H9 (cell line): ENCODE data around the gene RNASET2. TPM values are rescaled to one million over a fixed set of nuclear protein-coding genes. Genes with fewer than 3 reads are reported as not detected.

ENCODE experiments used
- DNase-seq: peaks from one replicate; pipeline ENCODE4 v3.0.0-alpha.2; 2017
- H2AFZ ChIP-seq: one replicate; pipeline ENCODE4 v1.6.1; 2013; ENCODE audit warnings: mild to moderate bottlenecking, low read length, control low read depth, moderate library complexity
- H2AK5ac ChIP-seq: 2 replicates; pipeline ENCODE4 v1.6.1; 2013; ENCODE audit warnings: low read length, control low read depth, mixed read lengths; ENCODE audit not compliant: insufficient read length
- H2BK120ac ChIP-seq: one replicate; pipeline ENCODE4 v1.6.1; 2013; ENCODE audit warnings: low read depth, mild to moderate bottlenecking, low read length, control low read depth, inconsistent platforms; ENCODE audit not compliant: poor library complexity, severe bottlenecking
- H2BK12ac ChIP-seq: 2 replicates; pipeline ENCODE4 v1.6.1; 2013; ENCODE audit warnings: low read length, control low read depth, mixed read lengths, low read depth; ENCODE audit not compliant: insufficient read length
- H2BK15ac ChIP-seq: 2 replicates; pipeline ENCODE4 v1.6.1; 2013; ENCODE audit warnings: low read depth, low read length, control low read depth
- H2BK20ac ChIP-seq: one replicate; pipeline ENCODE4 v1.6.1; 2013; ENCODE audit warnings: low read depth, mild to moderate bottlenecking, low read length, control low read depth, inconsistent platforms; ENCODE audit not compliant: poor library complexity, severe bottlenecking
- H2BK5ac ChIP-seq: 2 replicates; pipeline ENCODE4 v1.6.1; 2013; ENCODE audit warnings: low read length, control low read depth, mixed read lengths; ENCODE audit not compliant: insufficient read length
- H3K14ac ChIP-seq: 2 replicates; pipeline ENCODE4 v1.6.1; 2013; ENCODE audit warnings: low read length, control low read depth; ENCODE audit not compliant: insufficient read depth
- H3K18ac ChIP-seq: 2 replicates; pipeline ENCODE4 v1.6.1; 2013; ENCODE audit warnings: low read depth, mild to moderate bottlenecking, mixed read lengths, low read length, control low read depth; ENCODE audit not compliant: insufficient read length
- H3K23ac ChIP-seq: 2 replicates; pipeline ENCODE4 v1.6.1; 2013; ENCODE audit warnings: low read length, control low read depth, mixed read lengths, low read depth; ENCODE audit not compliant: insufficient read length
- H3K23me2 ChIP-seq: 2 replicates; pipeline ENCODE4 v1.6.1; 2013; ENCODE audit warnings: low read depth, mild to moderate bottlenecking, mixed read lengths, low read length, control low read depth; ENCODE audit not compliant: insufficient read length, poor library complexity, severe bottlenecking
- H3K27ac ChIP-seq: 2 replicates; pipeline ENCODE4 v1.5.1; 2013; ENCODE audit warnings: low read length, control low read depth, mixed read lengths, low read depth; ENCODE audit not compliant: insufficient read length
- H3K27me3 ChIP-seq: 2 replicates; pipeline ENCODE4 v1.6.1; 2013; ENCODE audit warnings: low read length, control low read depth, inconsistent platforms; ENCODE audit not compliant: insufficient read depth
- H3K4ac ChIP-seq: 2 replicates; pipeline ENCODE4 v1.6.1; 2013; ENCODE audit warnings: low read depth, mild to moderate bottlenecking, control low read depth, inconsistent platforms, low read length, moderate library complexity
- H3K4me1 ChIP-seq: 2 replicates; pipeline ENCODE4 v1.6.1; 2013; ENCODE audit warnings: low read length, control low read depth, inconsistent platforms; ENCODE audit not compliant: insufficient read depth
- H3K4me2 ChIP-seq: 2 replicates; pipeline ENCODE4 v1.6.1; 2013; ENCODE audit warnings: low read length, control low read depth, mixed read lengths; ENCODE audit not compliant: insufficient read length, insufficient read depth
- H3K56ac ChIP-seq: 2 replicates; pipeline ENCODE4 v1.6.1; 2013; ENCODE audit warnings: low read depth, mild to moderate bottlenecking, mixed read lengths, low read length, control low read depth; ENCODE audit not compliant: insufficient read length
- H3K79me1 ChIP-seq: 2 replicates; pipeline ENCODE4 v1.6.1; 2013; ENCODE audit warnings: low read depth, mild to moderate bottlenecking, moderate library complexity, low read length, control low read depth, inconsistent platforms; ENCODE audit not compliant: insufficient read depth, poor library complexity, severe bottlenecking
- H3K79me2 ChIP-seq: 2 replicates; pipeline ENCODE4 v1.6.1; 2013; ENCODE audit warnings: low read length, control low read depth, inconsistent platforms; ENCODE audit not compliant: insufficient read depth
- H3K9ac ChIP-seq: 2 replicates; pipeline ENCODE4 v1.6.1; 2013; ENCODE audit warnings: low read length, control low read depth, mixed read lengths; ENCODE audit not compliant: insufficient read length; ENCODE audit errors: extremely low read depth
- H3K9me3 ChIP-seq: one replicate; pipeline ENCODE4 v1.6.1; 2013; ENCODE audit warnings: low read depth, low read length, inconsistent platforms; ENCODE audit not compliant: control insufficient read depth
- H3T11ph ChIP-seq: one replicate; pipeline ENCODE4 v1.6.1; 2013; ENCODE audit warnings: mild to moderate bottlenecking, low read length, control low read depth, inconsistent platforms
- H4K20me1 ChIP-seq: one replicate; pipeline ENCODE4 v1.6.1; 2013; ENCODE audit not compliant: control insufficient read depth, insufficient read length, insufficient read depth
- H4K5ac ChIP-seq: 2 replicates; pipeline ENCODE4 v1.6.1; 2013; ENCODE audit warnings: low read depth, mild to moderate bottlenecking, mixed read lengths, low read length, control low read depth; ENCODE audit not compliant: insufficient read length
- H4K8ac ChIP-seq: replicated peaks from 2 replicates; pipeline ENCODE4 v1.6.1; 2013; ENCODE audit warnings: low read length, control low read depth, mixed read lengths, low read depth; ENCODE audit not compliant: insufficient read length
- H4K91ac ChIP-seq: 2 replicates; pipeline ENCODE4 v1.6.1; 2013; ENCODE audit warnings: low read depth, mild to moderate bottlenecking, moderate library complexity, mixed read lengths, low read length, control low read depth; ENCODE audit not compliant: insufficient read length
- H3K27ac Mint-ChIP-seq, 3 experiments: 2 replicates in 2 of 3; 3 replicates in 1 of 3; pipeline ENCODE4 v1.8.0; 2020 to 2021; ENCODE audit warnings: mixed read lengths in 3 of 3, mild to moderate bottlenecking in 1 of 3, moderate library complexity in 1 of 3
- H3K27me3 Mint-ChIP-seq: 2 replicates; pipeline ENCODE4 v1.8.0; 2021; ENCODE audit warnings: low read depth, mild to moderate bottlenecking, moderate library complexity, mixed read lengths
- H3K36me3 Mint-ChIP-seq, 3 experiments: 2 replicates in 2 of 3; 3 replicates in 1 of 3; pipeline ENCODE4 v1.8.0; 2020 to 2021; ENCODE audit warnings: low read depth in 3 of 3, mixed read lengths in 3 of 3; ENCODE audit not compliant: insufficient read depth in 1 of 3
- H3K4me1 Mint-ChIP-seq, 2 experiments: 2 replicates each; pipeline ENCODE4 v1.8.0; 2020; ENCODE audit warnings: mixed read lengths in 2 of 2
- H3K4me3 Mint-ChIP-seq, 2 experiments: 2 replicates in 1 of 2; 3 replicates in 1 of 2; pipeline ENCODE4 v1.8.0; 2020 to 2021; ENCODE audit warnings: mild to moderate bottlenecking in 2 of 2, mixed read lengths in 2 of 2, moderate library complexity in 1 of 2
- H3K9me3 Mint-ChIP-seq, 2 experiments: 2 replicates in 1 of 2; 3 replicates in 1 of 2; pipeline ENCODE4 v1.8.0; 2020; ENCODE audit warnings: mild to moderate bottlenecking in 2 of 2, mixed read lengths in 2 of 2, moderate library complexity in 1 of 2
- CTCF ChIP-seq: fragments of 200-600 bp; sonication (generic); conservative IDR thresholded peaks from 3 replicates; pipeline ENCODE4 v1.8.0; 2021; ENCODE audit warnings: antibody characterized with exemption, mild to moderate bottlenecking
- WGBS: extraction: QIAGEN DNeasy Blood & Tissue Kit; methylation state at CpG from one replicate; pipeline ENCODE4 v1.1.7; 2013; ENCODE audit warnings: missing lambda C conversion rate, low lambda C conversion rate, mixed read lengths; ENCODE audit not compliant: insufficient read length; ENCODE audit errors: extremely low coverage; 5-methylcytosine and 5-hydroxymethylcytosine counted together
- total RNA-seq: library from RNA; stranded (reverse); gene quantifications from 2 replicates; pipeline ENCODE4 v1.2.1, GENCODE V29; 2021

Gene RNASET2
- total RNA-seq, 1 experiment from 2014 or later: 28.2 TPM

- H3K79me2 ChIP-seq: no peaks in the 10 kb centered on the region
- DNase-seq: no peak
- H3K27ac ChIP-seq: no peak overlapping the region
- H3K9ac ChIP-seq: no peak overlapping the region
- H3K9me3 ChIP-seq: no peaks in the 10 kb centered on the region
- no peaks in the 10 kb centered on the region; a peak in 1 of 5 replicates for H3K9me3 Mint-ChIP-seq
- peaks cover 7 to 11% of the 10 kb centered on the region in 2 experiments for H3K4me1 Mint-ChIP-seq
- H4K8ac ChIP-seq: no peak overlapping the region
- H2BK120ac ChIP-seq: no peak overlapping the region
- no peak overlapping the region for H3K56ac ChIP-seq
- no peak for TF ChIP-seq CTCF
- no peak overlapping the region for H2BK20ac ChIP-seq
- H3K36me3 Mint-ChIP-seq: no peaks in the 10 kb centered on the region; a peak in 5 of 7 replicates
- no peak overlapping the region for H3K23ac ChIP-seq
- no peak overlapping the region for H2BK5ac ChIP-seq
- no peak overlapping the region for H3K4ac ChIP-seq
- no peaks in the 10 kb centered on the region for H3K27me3 Mint-ChIP-seq
- H4K5ac ChIP-seq: no peak overlapping the region
- H2AFZ ChIP-seq: no peak overlapping the region
- no peak overlapping the region for H2AK5ac ChIP-seq
- no peak overlapping the region for H2BK12ac ChIP-seq
- no peaks in the 10 kb centered on the region for H3K79me1 ChIP-seq
- H3K4me1 ChIP-seq: no peaks in the 10 kb centered on the region
- no peak overlapping the region for H2BK15ac ChIP-seq
- H4K20me1 ChIP-seq: no peaks in the 10 kb centered on the region
- H3K27ac Mint-ChIP-seq: peak overlapping the region in 1 of 3 experiments; percentile 12; a peak in 2 of 7 replicates
- H3K23me2 ChIP-seq: no peaks in the 10 kb centered on the region
- H3K4me3 Mint-ChIP-seq: no peak overlapping the region; a peak in 1 of 5 replicates
- no peak overlapping the region for H3T11ph ChIP-seq
- H4K91ac ChIP-seq: no peak overlapping the region
- H3K4me2 ChIP-seq: no peak overlapping the region
- no peak overlapping the region for H3K14ac ChIP-seq
- no peak overlapping the region for H3K18ac ChIP-seq
- H3K27me3 ChIP-seq: no peaks in the 10 kb centered on the region
- WGBS: no CpG with 5 or more reads among the region's 6 CpGs
Observed at GRCh38 chr6:166932116-166932515, 24.2 kb downstream of the RNASET2 start.
